MM.1S (cell line): ENCODE data around the gene COP1.
"Not testable (repeated sequence)": the region's sequence is repeated elsewhere in the genome, so short reads cannot be mapped to it uniquely, and the experiment has no call there.

Experiments used
- DNase-seq: peaks from one replicate; pipeline ENCODE4 v3.0.0-alpha.2; 2015
- H2AFZ ChIP-seq: fragments of 300-600 bp; sonication (generic); 2 replicates; pipeline ENCODE4 v1.6.0; 2016; ENCODE audit warnings: antibody characterized with exemption, low read length
- H3F3A ChIP-seq: fragments of 300-600 bp; sonication (generic); 2 replicates; pipeline ENCODE4 v1.6.1; 2016; ENCODE audit warnings: mild to moderate bottlenecking, antibody characterized with exemption, low read length, moderate library complexity, mixed read lengths; ENCODE audit not compliant: insufficient read depth
- H3K27ac ChIP-seq: fragments of 300-600 bp; sonication (generic); 2 replicates; pipeline ENCODE4 v1.5.1; 2016; ENCODE audit warnings: mild to moderate bottlenecking, low read length
- H3K27me3 ChIP-seq: fragments of 300-600 bp; sonication (generic); replicated peaks from 2 replicates; pipeline ENCODE4 v1.6.0; 2016; ENCODE audit warnings: low read length; ENCODE audit not compliant: insufficient read depth
- H3K36me3 ChIP-seq: fragments of 300-600 bp; sonication (generic); replicated peaks from 2 replicates; pipeline ENCODE4 v1.6.1; 2016; ENCODE audit warnings: mild to moderate bottlenecking, low read length, mixed read lengths; ENCODE audit not compliant: insufficient read depth
- H3K4me1 ChIP-seq: fragments of 300-600 bp; sonication (generic); 2 replicates; pipeline ENCODE4 v1.6.1; 2016; ENCODE audit warnings: low read length, mixed read lengths
- H3K4me2 ChIP-seq: fragments of 300-600 bp; sonication (generic); 2 replicates; pipeline ENCODE4 v1.6.0; 2016; ENCODE audit warnings: low read depth, low read length
- H3K4me3 ChIP-seq: fragments of 300-600 bp; sonication (generic); 2 replicates; pipeline ENCODE4 v1.5.1; 2016; ENCODE audit warnings: low read length, mixed read lengths
- H3K79me2 ChIP-seq: fragments of 300-600 bp; sonication (generic); 2 replicates; pipeline ENCODE4 v1.6.1; 2016; ENCODE audit warnings: mixed run types, low read length, mixed read lengths
- H3K9ac ChIP-seq: fragments of 300-600 bp; sonication (generic); 2 replicates; pipeline ENCODE4 v1.6.1; 2016; ENCODE audit warnings: low read length, mixed read lengths
- H3K9me2 ChIP-seq: fragments of 300-600 bp; sonication (generic); replicated peaks from 2 replicates; pipeline ENCODE4 v1.6.1; 2016; ENCODE audit warnings: mild to moderate bottlenecking, low read length, mixed read lengths; ENCODE audit not compliant: insufficient read depth
- H3K9me3 ChIP-seq: fragments of 300-600 bp; sonication (generic); replicated peaks from 2 replicates; pipeline ENCODE4 v1.6.1; 2016; ENCODE audit warnings: mild to moderate bottlenecking, low read length, mixed read lengths; ENCODE audit not compliant: insufficient read depth
- H4K20me1 ChIP-seq: fragments of 300-600 bp; sonication (generic); 2 replicates; pipeline ENCODE4 v1.6.1; 2016; ENCODE audit warnings: mild to moderate bottlenecking, low read length, moderate library complexity, mixed read lengths; ENCODE audit not compliant: insufficient read depth
- CTCF ChIP-seq: fragments of 300-600 bp; sonication (generic); IDR thresholded peaks from 2 replicates; pipeline ENCODE4 v1.5.1; 2016; ENCODE audit warnings: antibody characterized with exemption, low read length, mixed read lengths
- EZH2 ChIP-seq: fragments of 300-600 bp; sonication (generic); optimal IDR thresholded peaks from 2 replicates; pipeline ENCODE3; 2017; ENCODE audit warnings: low read depth, mild to moderate bottlenecking, antibody characterized with exemption, low read length, mixed read lengths
- EZH2phosphoT487 ChIP-seq: fragments of 300-600 bp; sonication (generic); IDR thresholded peaks from 2 replicates; pipeline ENCODE4 v1.6.1; 2018; ENCODE audit warnings: antibody characterized with exemption, low read length

The COP1 gene

GRCh38 chr1:176098560-176098959 is 108.5 kb downstream of the COP1 start:
- Histone ChIP-seq H3K79me2 (no peaks in the 10 kb centered on the region), H3K27ac (no peak overlapping the region), H3K4me2 (no peak overlapping the region), H3K9me3 (no peaks in the 10 kb centered on the region), H3K27me3 (no peaks in the 10 kb centered on the region), H3K4me3 (no peak overlapping the region), H2AFZ (no peak overlapping the region), H4K20me1 (no peaks in the 10 kb centered on the region), H3K36me3 (no peaks in the 10 kb centered on the region), H3F3A (no peaks in the 10 kb centered on the region), H3K4me1 (no peaks in the 10 kb centered on the region), H3K9me2 (no peaks in the 10 kb centered on the region), H3K9ac (no peak overlapping the region)
- no peak for TF ChIP-seq EZH2
- TF ChIP-seq CTCF: no peak
- no peak for TF ChIP-seq EZH2phosphoT487
- no peak for DNase-seq

DNA sequence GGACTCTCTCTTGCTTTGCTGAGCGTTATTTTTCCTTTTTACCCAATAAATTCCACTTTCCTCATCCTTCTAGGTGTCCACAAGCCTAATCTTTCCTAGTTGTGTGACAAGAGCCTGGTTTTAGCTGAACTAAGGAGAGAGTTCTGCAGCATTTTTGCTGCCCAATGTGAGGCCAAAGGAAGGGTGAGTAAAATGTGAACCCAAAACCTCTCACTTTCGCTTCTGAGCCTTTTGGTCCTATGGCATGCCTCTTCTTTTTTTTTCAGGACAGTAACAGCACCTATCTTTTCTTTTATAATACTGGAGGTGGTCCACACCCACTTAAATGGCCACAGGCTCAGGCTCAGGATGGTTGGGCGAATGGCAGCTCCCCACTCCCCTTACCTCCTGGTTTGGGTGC is 111.1 kb downstream of the COP1 start:
- H3K79me2 ChIP-seq: no peaks in the 10 kb centered on the region
- H3K4me3 ChIP-seq: no peak overlapping the region
- no peak overlapping the region for H3K4me2 ChIP-seq
- no peaks in the 10 kb centered on the region; the same call in 1 of the 2 replicates for H4K20me1 ChIP-seq
- H3K4me1 ChIP-seq: no peaks in the 10 kb centered on the region
- TF ChIP-seq CTCF (no peak), EZH2 (no peak), EZH2phosphoT487 (no peak)
- no peak overlapping the region for H3K9ac ChIP-seq
- no peaks in the 10 kb centered on the region for H3F3A ChIP-seq
- no peak overlapping the region for H3K27ac ChIP-seq
- no peak for DNase-seq
- H3K27me3 ChIP-seq: no peaks in the 10 kb centered on the region
- no peaks in the 10 kb centered on the region for H3K36me3 ChIP-seq
- H2AFZ ChIP-seq: no peak overlapping the region
- no peaks in the 10 kb centered on the region for H3K9me2 ChIP-seq
- no peaks in the 10 kb centered on the region for H3K9me3 ChIP-seq

DNA sequence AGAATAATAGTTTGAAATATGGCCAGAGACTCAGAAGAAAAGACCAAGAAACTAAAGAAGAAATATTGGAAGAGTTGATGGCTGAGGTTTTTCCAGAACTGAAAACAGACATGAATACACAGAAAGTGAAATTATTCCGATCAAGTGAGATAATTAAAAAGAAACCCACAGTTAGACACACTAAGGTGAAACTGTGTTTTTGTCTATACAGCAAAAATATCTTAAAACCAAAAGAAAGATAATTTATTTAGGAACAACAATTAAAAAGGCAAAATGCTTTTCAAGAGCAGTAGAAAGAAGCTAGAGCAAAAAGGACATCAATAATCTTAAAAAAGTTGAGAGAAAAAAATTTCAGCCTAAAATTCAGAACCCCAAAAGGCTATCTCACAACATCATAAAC is 116.3 kb downstream of the COP1 start:
- Histone ChIP-seq H3K36me3 (0 out of 2 replicates have a peak, but pooled peaks cover 2% of the 10 kb centered on the region), H3K79me2 (no peaks in the 10 kb centered on the region), H3K27ac (no peak overlapping the region), H3K9ac (no peak overlapping the region), H4K20me1 (no peaks in the 10 kb centered on the region; the same call in 1 of the 2 replicates), H3K4me1 (no peaks in the 10 kb centered on the region), H3F3A (no peaks in the 10 kb centered on the region), H2AFZ (no peak overlapping the region), H3K9me2 (no peaks in the 10 kb centered on the region), H3K4me2 (no peak overlapping the region), H3K4me3 (no peak overlapping the region), H3K9me3 (no peaks in the 10 kb centered on the region), H3K27me3 (no peaks in the 10 kb centered on the region)
- DNase-seq: no peak
- TF ChIP-seq CTCF (no peak), EZH2 (no peak), EZH2phosphoT487 (no peak)

GRCh38 chr1:176087746-176088145 is 119.3 kb downstream of the COP1 start:
- not testable (repeated sequence) for H3K4me1 ChIP-seq, H3K79me2 ChIP-seq, DNase-seq, H3K9ac ChIP-seq, H3F3A ChIP-seq, H3K4me3 ChIP-seq, H3K27ac ChIP-seq, H2AFZ ChIP-seq, H3K4me2 ChIP-seq, H3K9me3 ChIP-seq, H4K20me1 ChIP-seq, H3K27me3 ChIP-seq, H3K36me3 ChIP-seq, H3K9me2 ChIP-seq
